Suprapubic skin (tissue), 3 donors: ENCODE results near the gene HYI.

Source experiments
- CTCF ChIP-seq, 2 donors: fragments of 200-600 bp in 1 of 2; fragments of 450-650 bp in 1 of 2; sonication (generic) in 1 of 2; IDR thresholded peaks; one replicate each; pipeline ENCODE4 v1.5.1; 2016 to 2019; ENCODE audit warnings: antibody characterized with exemption in 2 of 2, mild to moderate bottlenecking in 1 of 2, moderate library complexity in 1 of 2
- POLR2AphosphoS5 ChIP-seq, 3 donors: sonication (generic); formaldehyde crosslinking; IDR thresholded peaks; one replicate each; pipeline ENCODE4 v1.6.1; 2017; ENCODE audit warnings: antibody characterized with exemption in 3 of 3

- TF ChIP-seq POLR2AphosphoS5 (IDR thresholded peaks at IDR 0.05) = no peak
- no peak for TF ChIP-seq CTCF (IDR thresholded peaks at IDR 0.05)
These were observed 17.4 kb downstream of the HYI start for GRCh38 chr1:43436371-43436770.
